GM04504 (cell line): ENCODE measurements around the gene CACUL1.
"Not testable (repeated sequence)": the region's sequence is repeated elsewhere in the genome, so short reads cannot be mapped to it uniquely, and the experiment has no call there.

Source experiments
- DNase-seq: peaks from one replicate; pipeline ENCODE4 v3.0.0-alpha.2; 2012; ENCODE audit warnings: low read depth

The CACUL1 gene

GRCh38 chr10:118682533-118682932 lies 72.2 kb downstream of the CACUL1 start:
- no peak for DNase-seq

GRCh38 chr10:118680197-118680596 lies 74.6 kb downstream of the CACUL1 start:
- no peak for DNase-seq

- no peak for DNase-seq
These were observed 80.4 kb downstream of the CACUL1 start for GRCh38 chr10:118674226-118674919.

- DNase-seq: no peak
These were observed 81.7 kb downstream of the CACUL1 start for GRCh38 chr10:118672766-118673715.

GRCh38 chr10:118672153-118672552 lies 82.6 kb downstream of the CACUL1 start:
- DNase-seq: no peak

- not testable (repeated sequence) for DNase-seq
These were observed 83.5 kb downstream of the CACUL1 start for GRCh38 chr10:118671221-118671620.

GRCh38 chr10:118670472-118671124 lies 84.2 kb downstream of the CACUL1 start:
- DNase-seq: no peak

- no peak for DNase-seq
These were observed 84.9 kb downstream of the CACUL1 start for GRCh38 chr10:118669835-118670234.

- DNase-seq: peak; percentile 77
These were observed 85.6 kb downstream of the CACUL1 start for GRCh38 chr10:118669020-118669791.

GRCh38 chr10:118668228-118668952 lies 86.4 kb downstream of the CACUL1 start:
- DNase-seq: no peak

- no peak for DNase-seq
These were observed 87.0 kb downstream of the CACUL1 start for GRCh38 chr10:118667732-118668131.

GRCh38 chr10:118666350-118666749 lies 88.4 kb downstream of the CACUL1 start:
- DNase-seq: no peak

- DNase-seq: no peak
These were observed 90.4 kb downstream of the CACUL1 start for GRCh38 chr10:118664321-118664720.

- DNase-seq: no peak
These were observed 91.6 kb downstream of the CACUL1 start for GRCh38 chr10:118663176-118663575.

GRCh38 chr10:118662228-118663035 lies 92.3 kb downstream of the CACUL1 start:
- no peak for DNase-seq

- DNase-seq: no peak
These were observed 96.0 kb downstream of the CACUL1 start for GRCh38 chr10:118658762-118659161.

- DNase-seq: not testable (repeated sequence)
These were observed 96.6 kb downstream of the CACUL1 start for GRCh38 chr10:118658168-118658567.

- not testable (repeated sequence) for DNase-seq
These were observed 109.5 kb downstream of the CACUL1 start for GRCh38 chr10:118645294-118645693.

- no peak for DNase-seq
These were observed 112.5 kb downstream of the CACUL1 start for GRCh38 chr10:118642228-118642627.

GRCh38 chr10:118638680-118639079 lies 116.1 kb downstream of the CACUL1 start:
- DNase-seq: no peak
